Fibroblast of the aortic adventitia (primary cell): Measurements from ENCODE around the gene ZCCHC14. TPM values are rescaled to one million over a fixed set of nuclear protein-coding genes. Genes with fewer than 3 reads are reported as not detected.
"Not testable (repeated sequence)": the region's sequence is repeated elsewhere in the genome, so short reads cannot be mapped to it uniquely, and the experiment has no call there.

Source experiments
- DNase-seq: peaks from one replicate; pipeline ENCODE4 v3.0.0-alpha.2; 2010; ENCODE audit warnings: low read depth
- H3K4me3 ChIP-seq: 2 replicates; pipeline ENCODE4 v1.5.1; 2011; ENCODE audit warnings: low read depth, mild to moderate bottlenecking, control low read depth, low read length, moderate library complexity
- total RNA-seq: library from RNA; depleted of rRNA; stranded (reverse); fragments of >200 nt; gene quantifications from 2 replicates; pipeline ENCODE4 v1.2.3, GENCODE V29; 2012; ENCODE audit warnings: low replicate concordance
- TF ChIP-seq, protein P1 (sequence below): IDR thresholded peaks from 2 replicates; pipeline ENCODE4 v1.5.1; 2011; ENCODE audit warnings: mild to moderate bottlenecking, low read length, control low read depth, inconsistent platforms; ENCODE audit not compliant: insufficient read depth

The ZCCHC14 gene
- total RNA-seq, 1 donor: 24.5 TPM

GRCh38 chr16:87365021-87365713 is 127.7 kb downstream of the ZCCHC14 start:
- H3K4me3 ChIP-seq: no peak overlapping the region
- DNase-seq: no peak
- TF ChIP-seq, protein P1, sequence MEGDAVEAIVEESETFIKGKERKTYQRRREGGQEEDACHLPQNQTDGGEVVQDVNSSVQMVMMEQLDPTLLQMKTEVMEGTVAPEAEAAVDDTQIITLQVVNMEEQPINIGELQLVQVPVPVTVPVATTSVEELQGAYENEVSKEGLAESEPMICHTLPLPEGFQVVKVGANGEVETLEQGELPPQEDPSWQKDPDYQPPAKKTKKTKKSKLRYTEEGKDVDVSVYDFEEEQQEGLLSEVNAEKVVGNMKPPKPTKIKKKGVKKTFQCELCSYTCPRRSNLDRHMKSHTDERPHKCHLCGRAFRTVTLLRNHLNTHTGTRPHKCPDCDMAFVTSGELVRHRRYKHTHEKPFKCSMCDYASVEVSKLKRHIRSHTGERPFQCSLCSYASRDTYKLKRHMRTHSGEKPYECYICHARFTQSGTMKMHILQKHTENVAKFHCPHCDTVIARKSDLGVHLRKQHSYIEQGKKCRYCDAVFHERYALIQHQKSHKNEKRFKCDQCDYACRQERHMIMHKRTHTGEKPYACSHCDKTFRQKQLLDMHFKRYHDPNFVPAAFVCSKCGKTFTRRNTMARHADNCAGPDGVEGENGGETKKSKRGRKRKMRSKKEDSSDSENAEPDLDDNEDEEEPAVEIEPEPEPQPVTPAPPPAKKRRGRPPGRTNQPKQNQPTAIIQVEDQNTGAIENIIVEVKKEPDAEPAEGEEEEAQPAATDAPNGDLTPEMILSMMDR: no peak

DNA sequence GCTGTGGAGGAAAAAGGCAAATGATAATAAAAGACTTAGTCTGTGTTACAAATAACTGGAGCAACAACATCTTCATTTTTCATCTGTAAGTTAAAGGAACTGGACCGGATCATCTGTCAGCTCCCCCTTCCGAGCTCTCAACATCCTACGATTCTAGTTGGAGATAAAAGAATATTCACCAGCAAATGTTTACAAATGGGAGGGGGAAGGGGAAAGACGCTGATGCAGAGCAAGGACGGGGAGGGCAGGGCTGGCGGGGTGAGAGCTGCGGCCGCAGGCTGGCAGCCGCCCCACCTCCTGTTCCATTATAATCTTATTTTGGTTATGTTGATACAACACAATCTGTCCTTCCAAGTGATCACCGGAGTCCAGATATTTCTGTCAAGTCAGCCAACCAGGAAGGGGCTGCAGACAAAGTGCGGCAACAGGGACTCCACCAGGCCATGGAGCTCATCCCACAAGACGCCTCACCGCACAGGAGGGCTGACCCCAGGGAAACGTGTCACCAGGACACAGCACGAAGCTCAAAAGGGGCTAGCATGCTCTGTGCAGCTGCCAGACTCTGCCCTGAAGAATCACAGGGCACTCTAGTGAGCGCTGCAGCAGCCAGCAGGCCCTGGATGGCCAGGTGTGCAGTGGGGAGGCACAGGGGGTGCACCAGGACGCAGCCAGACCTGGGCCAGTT is 128.9 kb downstream of the ZCCHC14 start:
- TF ChIP-seq, protein P1: no peak
- no peak overlapping the region for H3K4me3 ChIP-seq

GRCh38 chr16:87362828-87363559 is 129.8 kb downstream of the ZCCHC14 start:
- DNase-seq, H3K4me3 ChIP-seq: not testable (repeated sequence)

More for the DNA sequence above, 128.9 kb downstream of the ZCCHC14 start:
- peak; percentile 61 for DNase-seq

DNA sequence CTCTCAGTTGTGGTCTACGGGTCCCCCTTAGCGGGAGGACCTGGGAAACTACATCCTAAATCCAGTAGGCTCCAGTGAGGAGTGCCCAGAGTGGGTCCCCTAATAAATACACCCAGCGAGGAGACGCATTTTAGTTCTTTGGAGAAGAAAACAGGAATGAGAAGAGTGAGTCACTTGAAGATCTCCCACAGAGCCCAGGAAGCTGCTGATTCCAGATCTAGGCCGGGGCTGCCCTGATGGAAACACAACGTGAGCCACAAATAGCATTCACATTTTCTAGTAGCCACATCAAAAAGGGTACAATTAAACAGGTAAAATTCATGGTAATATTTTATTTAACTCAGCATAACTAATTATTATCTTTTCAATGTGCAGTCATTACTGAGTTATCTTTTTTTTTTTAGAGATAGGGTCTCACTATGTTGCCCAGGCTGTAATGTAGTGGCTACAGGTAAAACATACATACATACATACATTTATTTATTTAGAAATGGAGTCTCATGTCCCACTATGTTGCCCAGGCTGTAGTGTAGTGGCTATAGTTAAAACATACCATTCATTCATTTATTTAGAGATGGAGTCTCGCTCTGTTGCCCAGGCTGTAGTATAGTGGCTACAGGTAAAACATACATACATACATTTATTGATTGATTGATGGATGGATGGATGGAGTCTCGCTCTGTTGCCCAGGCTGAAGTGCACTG is 130.8 kb downstream of the ZCCHC14 start:
- no peak overlapping the region for H3K4me3 ChIP-seq
- DNase-seq: no peak
- TF ChIP-seq, protein P1: no peak

DNA sequence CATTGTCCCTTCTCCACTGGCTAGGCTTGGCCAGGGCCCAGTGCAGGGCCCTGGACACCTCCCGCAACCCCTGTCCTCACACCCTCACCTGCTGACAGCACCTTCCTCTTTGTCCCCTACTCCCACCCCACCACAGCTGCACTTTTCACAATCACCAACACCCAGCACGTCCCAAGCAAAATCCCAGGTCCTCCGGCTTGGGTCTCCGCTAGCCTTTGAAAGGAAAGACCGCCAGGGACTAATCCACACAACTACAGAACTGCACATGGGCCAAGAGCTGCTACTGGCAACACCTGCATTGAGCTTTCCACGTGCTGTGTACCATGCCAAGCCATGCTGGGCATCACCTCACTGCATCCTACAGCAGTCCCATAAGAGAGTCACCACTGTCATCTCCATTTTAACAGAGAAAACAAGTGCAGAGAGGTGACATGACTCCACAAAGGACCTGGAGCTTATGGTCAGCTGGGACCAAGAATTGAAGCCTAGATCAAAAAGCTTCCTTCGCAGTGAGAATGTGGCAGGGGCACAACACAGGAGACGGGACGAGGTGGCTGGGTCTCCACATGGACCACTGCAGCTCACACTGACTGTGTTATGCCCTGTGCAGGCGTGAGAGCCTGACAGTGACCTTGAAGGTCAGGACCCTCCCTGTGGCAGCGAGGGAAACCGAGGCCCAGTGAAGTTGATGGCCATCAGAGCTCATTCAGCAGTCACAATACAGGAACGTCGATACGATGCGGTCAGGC is 131.8 kb downstream of the ZCCHC14 start:
- TF ChIP-seq, protein P1: no peak

GRCh38 chr16:87359121-87359520 is 133.7 kb downstream of the ZCCHC14 start:
- no peak overlapping the region for H3K4me3 ChIP-seq
- no peak for DNase-seq
- TF ChIP-seq, protein P1: no peak

More for the DNA sequence above, 131.8 kb downstream of the ZCCHC14 start:
- no peak overlapping the region for H3K4me3 ChIP-seq
- no peak for DNase-seq
